H9 (cell line): Measurements from ENCODE around the gene FAM76B. TPM values are rescaled to one million over a fixed set of nuclear protein-coding genes. Genes with fewer than 3 reads are reported as not detected.

Experiments
- DNase-seq: peaks from one replicate; pipeline ENCODE4 v3.0.0-alpha.2; 2017
- H2AFZ ChIP-seq: one replicate; pipeline ENCODE4 v1.6.1; 2013; ENCODE audit warnings: mild to moderate bottlenecking, low read length, control low read depth, moderate library complexity
- H2AK5ac ChIP-seq: 2 replicates; pipeline ENCODE4 v1.6.1; 2013; ENCODE audit warnings: low read length, control low read depth, mixed read lengths; ENCODE audit not compliant: insufficient read length
- H2BK120ac ChIP-seq: one replicate; pipeline ENCODE4 v1.6.1; 2013; ENCODE audit warnings: low read depth, mild to moderate bottlenecking, low read length, control low read depth, inconsistent platforms; ENCODE audit not compliant: poor library complexity, severe bottlenecking
- H2BK12ac ChIP-seq: 2 replicates; pipeline ENCODE4 v1.6.1; 2013; ENCODE audit warnings: low read length, control low read depth, mixed read lengths, low read depth; ENCODE audit not compliant: insufficient read length
- H2BK15ac ChIP-seq: 2 replicates; pipeline ENCODE4 v1.6.1; 2013; ENCODE audit warnings: low read depth, low read length, control low read depth
- H2BK20ac ChIP-seq: one replicate; pipeline ENCODE4 v1.6.1; 2013; ENCODE audit warnings: low read depth, mild to moderate bottlenecking, low read length, control low read depth, inconsistent platforms; ENCODE audit not compliant: poor library complexity, severe bottlenecking
- H2BK5ac ChIP-seq: 2 replicates; pipeline ENCODE4 v1.6.1; 2013; ENCODE audit warnings: low read length, control low read depth, mixed read lengths; ENCODE audit not compliant: insufficient read length
- H3K14ac ChIP-seq: 2 replicates; pipeline ENCODE4 v1.6.1; 2013; ENCODE audit warnings: low read length, control low read depth; ENCODE audit not compliant: insufficient read depth
- H3K18ac ChIP-seq: 2 replicates; pipeline ENCODE4 v1.6.1; 2013; ENCODE audit warnings: low read depth, mild to moderate bottlenecking, mixed read lengths, low read length, control low read depth; ENCODE audit not compliant: insufficient read length
- H3K23ac ChIP-seq: 2 replicates; pipeline ENCODE4 v1.6.1; 2013; ENCODE audit warnings: low read length, control low read depth, mixed read lengths, low read depth; ENCODE audit not compliant: insufficient read length
- H3K23me2 ChIP-seq: 2 replicates; pipeline ENCODE4 v1.6.1; 2013; ENCODE audit warnings: low read depth, mild to moderate bottlenecking, mixed read lengths, low read length, control low read depth; ENCODE audit not compliant: insufficient read length, poor library complexity, severe bottlenecking
- H3K27ac ChIP-seq: 2 replicates; pipeline ENCODE4 v1.5.1; 2013; ENCODE audit warnings: low read length, control low read depth, mixed read lengths, low read depth; ENCODE audit not compliant: insufficient read length
- H3K27me3 ChIP-seq: 2 replicates; pipeline ENCODE4 v1.6.1; 2013; ENCODE audit warnings: low read length, control low read depth, inconsistent platforms; ENCODE audit not compliant: insufficient read depth
- H3K4ac ChIP-seq: 2 replicates; pipeline ENCODE4 v1.6.1; 2013; ENCODE audit warnings: low read depth, mild to moderate bottlenecking, control low read depth, inconsistent platforms, low read length, moderate library complexity
- H3K4me1 ChIP-seq: 2 replicates; pipeline ENCODE4 v1.6.1; 2013; ENCODE audit warnings: low read length, control low read depth, inconsistent platforms; ENCODE audit not compliant: insufficient read depth
- H3K4me2 ChIP-seq: 2 replicates; pipeline ENCODE4 v1.6.1; 2013; ENCODE audit warnings: low read length, control low read depth, mixed read lengths; ENCODE audit not compliant: insufficient read length, insufficient read depth
- H3K56ac ChIP-seq: 2 replicates; pipeline ENCODE4 v1.6.1; 2013; ENCODE audit warnings: low read depth, mild to moderate bottlenecking, mixed read lengths, low read length, control low read depth; ENCODE audit not compliant: insufficient read length
- H3K79me1 ChIP-seq: 2 replicates; pipeline ENCODE4 v1.6.1; 2013; ENCODE audit warnings: low read depth, mild to moderate bottlenecking, moderate library complexity, low read length, control low read depth, inconsistent platforms; ENCODE audit not compliant: insufficient read depth, poor library complexity, severe bottlenecking
- H3K79me2 ChIP-seq: 2 replicates; pipeline ENCODE4 v1.6.1; 2013; ENCODE audit warnings: low read length, control low read depth, inconsistent platforms; ENCODE audit not compliant: insufficient read depth
- H3K9ac ChIP-seq: 2 replicates; pipeline ENCODE4 v1.6.1; 2013; ENCODE audit warnings: low read length, control low read depth, mixed read lengths; ENCODE audit not compliant: insufficient read length; ENCODE audit errors: extremely low read depth
- H3K9me3 ChIP-seq: one replicate; pipeline ENCODE4 v1.6.1; 2013; ENCODE audit warnings: low read depth, low read length, inconsistent platforms; ENCODE audit not compliant: control insufficient read depth
- H3T11ph ChIP-seq: one replicate; pipeline ENCODE4 v1.6.1; 2013; ENCODE audit warnings: mild to moderate bottlenecking, low read length, control low read depth, inconsistent platforms
- H4K20me1 ChIP-seq: one replicate; pipeline ENCODE4 v1.6.1; 2013; ENCODE audit not compliant: control insufficient read depth, insufficient read length, insufficient read depth
- H4K5ac ChIP-seq: 2 replicates; pipeline ENCODE4 v1.6.1; 2013; ENCODE audit warnings: low read depth, mild to moderate bottlenecking, mixed read lengths, low read length, control low read depth; ENCODE audit not compliant: insufficient read length
- H4K8ac ChIP-seq: replicated peaks from 2 replicates; pipeline ENCODE4 v1.6.1; 2013; ENCODE audit warnings: low read length, control low read depth, mixed read lengths, low read depth; ENCODE audit not compliant: insufficient read length
- H4K91ac ChIP-seq: 2 replicates; pipeline ENCODE4 v1.6.1; 2013; ENCODE audit warnings: low read depth, mild to moderate bottlenecking, moderate library complexity, mixed read lengths, low read length, control low read depth; ENCODE audit not compliant: insufficient read length
- H3K27ac Mint-ChIP-seq, 3 experiments: 2 replicates in 2 of 3; 3 replicates in 1 of 3; pipeline ENCODE4 v1.8.0; 2020 to 2021; ENCODE audit warnings: mixed read lengths in 3 of 3, mild to moderate bottlenecking in 1 of 3, moderate library complexity in 1 of 3
- H3K27me3 Mint-ChIP-seq: 2 replicates; pipeline ENCODE4 v1.8.0; 2021; ENCODE audit warnings: low read depth, mild to moderate bottlenecking, moderate library complexity, mixed read lengths
- H3K36me3 Mint-ChIP-seq, 3 experiments: 2 replicates in 2 of 3; 3 replicates in 1 of 3; pipeline ENCODE4 v1.8.0; 2020 to 2021; ENCODE audit warnings: low read depth in 3 of 3, mixed read lengths in 3 of 3; ENCODE audit not compliant: insufficient read depth in 1 of 3
- H3K4me1 Mint-ChIP-seq, 2 experiments: 2 replicates each; pipeline ENCODE4 v1.8.0; 2020; ENCODE audit warnings: mixed read lengths in 2 of 2
- H3K4me3 Mint-ChIP-seq, 2 experiments: 2 replicates in 1 of 2; 3 replicates in 1 of 2; pipeline ENCODE4 v1.8.0; 2020 to 2021; ENCODE audit warnings: mild to moderate bottlenecking in 2 of 2, mixed read lengths in 2 of 2, moderate library complexity in 1 of 2
- H3K9me3 Mint-ChIP-seq, 2 experiments: 2 replicates in 1 of 2; 3 replicates in 1 of 2; pipeline ENCODE4 v1.8.0; 2020; ENCODE audit warnings: mild to moderate bottlenecking in 2 of 2, mixed read lengths in 2 of 2, moderate library complexity in 1 of 2
- CTCF ChIP-seq: fragments of 200-600 bp; sonication (generic); conservative IDR thresholded peaks from 3 replicates; pipeline ENCODE4 v1.8.0; 2021; ENCODE audit warnings: antibody characterized with exemption, mild to moderate bottlenecking
- WGBS: extraction: QIAGEN DNeasy Blood & Tissue Kit; methylation state at CpG from one replicate; pipeline ENCODE4 v1.1.7; 2013; ENCODE audit warnings: missing lambda C conversion rate, low lambda C conversion rate, mixed read lengths; ENCODE audit not compliant: insufficient read length; ENCODE audit errors: extremely low coverage; 5-methylcytosine and 5-hydroxymethylcytosine counted together
- total RNA-seq: library from RNA; stranded (reverse); gene quantifications from 2 replicates; pipeline ENCODE4 v1.2.1, GENCODE V29; 2021

Gene FAM76B
- total RNA-seq, 1 experiment from 2014 or later, result 31.5 TPM

DNA sequence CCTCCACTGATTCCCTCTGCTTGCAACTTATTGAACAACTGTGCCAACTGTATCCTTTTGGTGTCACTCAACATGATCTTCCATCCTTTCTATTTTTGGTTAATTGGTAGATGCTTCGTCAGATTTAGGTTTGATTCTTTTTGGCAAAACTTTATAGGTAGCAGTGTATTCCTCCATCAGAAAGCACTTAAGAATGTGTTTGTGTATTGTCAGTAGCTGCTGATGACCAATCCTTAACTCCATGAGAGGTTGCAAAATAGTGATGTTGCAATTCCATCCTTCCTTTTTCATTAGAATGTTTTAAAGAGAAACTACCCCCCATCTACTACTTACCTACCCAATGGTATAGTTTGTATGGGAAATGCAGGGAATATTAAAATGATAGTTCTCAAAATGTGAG, 22.1 kb downstream of the FAM76B start:
- Histone ChIP-seq H2AFZ (no peak overlapping the region), H3K79me1 (no peaks in the 10 kb centered on the region), H3K4me1 (no peaks in the 10 kb centered on the region), H4K91ac (no peak overlapping the region), H3K9me3 (no peaks in the 10 kb centered on the region), H3K4ac (no peak overlapping the region), H4K20me1 (no peaks in the 10 kb centered on the region), H3K14ac (no peak overlapping the region), H2BK5ac (no peak overlapping the region), H2BK12ac (no peak overlapping the region), H3K23ac (no peak overlapping the region), H2BK15ac (no peak overlapping the region), H3K9ac (no peak overlapping the region), H3K79me2 (no peaks in the 10 kb centered on the region), H3K18ac (no peak overlapping the region), H3K4me2 (no peak overlapping the region), H3K56ac (no peak overlapping the region), H4K5ac (no peak overlapping the region), H2BK20ac (no peak overlapping the region), H3K27me3 (no peaks in the 10 kb centered on the region), H4K8ac (no peak overlapping the region), H2AK5ac (no peak overlapping the region), H2BK120ac (no peak overlapping the region), H3K23me2 (no peaks in the 10 kb centered on the region), H3T11ph (no peak overlapping the region), H3K27ac (no peak overlapping the region)
- Mint-ChIP-seq H3K9me3 (no peaks in the 10 kb centered on the region), H3K27me3 (no peaks in the 10 kb centered on the region), H3K27ac (no peak overlapping the region), H3K4me3 (no peak overlapping the region), H3K4me1 (no peaks in the 10 kb centered on the region), H3K36me3 (peaks cover 1 to 17% (median 7%) of the 10 kb centered on the region in 3 experiments; a peak in 4 of 7 replicates)
- TF ChIP-seq CTCF, result no peak
- no CpG with 5 or more reads among the region's 1 CpG for WGBS
- DNase-seq, result no peak
